Activated CD4-positive, alpha-beta T cell treated with anti-CD3 and anti-CD28 coated beads, Interleukin-2, amount 50 U/mL, for 4 hours (primary cell): ENCODE data around the gene MT1B.
"Not testable (repeated sequence)": the region's sequence is repeated elsewhere in the genome, so short reads cannot be mapped to it uniquely, and the experiment has no call there.

Experiments used
- DNase-seq, 2 experiments: peaks; one replicate each; pipeline ENCODE4 v3.0.0-alpha.2; 2020

The MT1B gene

DNA sequence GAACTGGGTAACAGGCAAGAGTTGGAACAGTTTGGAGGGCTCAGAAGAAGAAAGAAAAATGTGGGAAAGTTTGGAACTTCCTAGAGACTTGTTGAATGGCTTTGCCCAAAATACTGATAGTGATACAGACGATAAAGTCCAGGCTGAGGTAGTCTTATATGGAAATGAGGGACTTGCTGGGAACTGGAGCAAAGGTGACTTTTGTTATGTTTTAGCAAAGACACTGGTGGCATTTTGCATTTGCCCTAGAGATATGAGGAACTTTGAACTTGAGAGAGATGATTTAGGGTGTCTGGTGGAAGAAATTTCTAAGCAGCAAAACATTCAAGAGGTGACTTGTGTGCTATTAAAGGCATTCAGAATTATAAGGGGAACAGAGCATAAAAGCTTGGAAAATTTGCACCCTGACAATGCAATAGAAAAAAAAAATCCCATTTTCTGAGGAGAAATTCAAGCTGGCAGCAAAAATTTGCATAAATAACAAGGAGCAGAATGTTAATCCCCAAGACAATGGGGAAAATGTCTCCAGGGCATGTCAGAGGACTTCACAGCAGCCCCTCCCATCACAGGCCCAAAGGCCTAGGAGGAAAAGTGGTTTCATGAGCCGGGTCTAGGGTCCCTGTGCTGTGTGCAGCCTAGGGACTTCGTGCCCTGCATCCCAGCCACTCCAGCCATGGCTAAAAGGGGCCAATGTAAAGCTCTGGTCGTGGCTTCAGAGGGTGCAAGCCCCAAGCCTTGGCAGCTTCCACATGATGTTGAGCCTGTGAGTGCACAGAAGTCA is 29.8 kb upstream of the MT1B start:
- DNase-seq: not testable (repeated sequence)

DNA sequence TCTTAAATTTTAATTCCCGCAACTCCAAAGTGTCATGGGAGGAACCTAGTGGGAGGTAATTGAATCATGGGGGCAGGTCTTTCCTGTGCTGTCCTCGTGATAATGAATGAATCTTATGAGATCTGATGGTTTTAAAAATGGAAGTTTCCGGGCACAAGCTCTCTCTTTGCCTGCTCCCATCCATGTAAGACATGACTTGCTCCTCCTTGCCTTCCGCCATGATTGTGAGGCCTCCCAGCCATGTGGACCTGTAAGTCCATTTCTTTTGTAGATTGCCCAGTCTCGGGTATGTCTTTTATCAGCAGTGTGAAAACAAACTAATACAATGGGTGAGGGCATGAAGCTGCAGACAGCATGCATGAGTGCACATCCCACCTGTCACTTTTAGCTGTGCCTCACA is 28.5 kb upstream of the MT1B start:
- not testable (repeated sequence) for DNase-seq

DNA sequence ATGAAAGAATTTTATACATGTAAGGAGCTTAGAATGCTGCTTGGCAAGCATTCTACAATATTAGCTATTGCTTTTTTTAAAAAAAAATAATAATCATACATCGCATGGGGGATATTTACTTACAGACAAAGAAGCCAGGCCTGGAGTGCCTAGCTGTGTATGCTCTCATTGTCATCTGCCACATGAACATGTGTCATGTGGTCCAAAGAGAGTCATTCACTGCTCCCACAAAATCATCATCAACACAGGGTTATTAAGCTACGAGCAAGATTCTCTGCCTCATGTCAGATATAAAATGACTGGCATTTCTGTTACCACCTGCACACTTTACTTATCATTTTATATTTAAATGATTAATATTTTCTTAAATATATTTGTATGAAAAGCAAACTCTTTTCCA is 28.0 kb upstream of the MT1B start:
- no peak for DNase-seq

DNA sequence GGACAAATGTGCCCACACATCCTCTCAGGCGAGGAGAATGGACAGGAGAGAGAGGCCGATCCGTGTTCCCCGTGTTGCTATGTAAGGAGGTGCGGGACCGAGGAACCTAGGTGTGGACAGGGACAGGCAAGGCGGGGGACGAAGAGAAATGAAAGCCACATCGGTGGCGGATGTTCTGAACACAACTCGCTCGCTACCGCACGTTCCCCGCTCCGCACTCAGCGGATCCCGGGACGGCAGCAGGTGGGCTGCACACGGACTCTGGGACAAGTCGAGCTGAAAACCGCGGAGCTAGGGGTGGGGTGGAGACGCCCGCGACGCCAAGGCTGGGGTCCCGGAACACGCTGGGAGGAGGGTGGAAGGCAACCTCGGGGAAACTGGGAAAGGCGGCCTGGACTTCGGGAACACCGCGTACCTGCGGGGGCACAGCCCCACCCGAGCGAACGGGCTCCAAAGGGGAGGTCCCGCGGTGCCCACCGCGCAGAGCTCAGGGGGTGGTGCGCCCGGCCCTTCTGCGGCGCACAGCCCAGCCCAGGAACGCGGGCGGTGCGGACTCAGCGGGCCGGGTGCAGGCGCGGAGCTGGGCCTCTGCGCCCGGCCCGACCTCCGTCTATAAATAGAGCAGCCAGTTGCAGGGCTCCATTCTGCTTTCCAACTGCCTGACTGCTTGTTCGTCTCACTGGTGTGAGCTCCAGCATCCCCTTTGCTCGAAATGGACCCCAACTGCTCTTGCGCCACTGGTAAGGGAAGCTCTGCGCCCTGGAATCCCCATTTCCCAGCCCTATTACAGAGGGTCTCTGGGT is 26.3 kb upstream of the MT1B start, which contains the start of gene MT1E:
MT1E (plus strand) TSS at position 642 of the 803 bp plus-strand sequence; CDS start at position 713, 71 bp downstream.
- DNase-seq: no peak

DNA sequence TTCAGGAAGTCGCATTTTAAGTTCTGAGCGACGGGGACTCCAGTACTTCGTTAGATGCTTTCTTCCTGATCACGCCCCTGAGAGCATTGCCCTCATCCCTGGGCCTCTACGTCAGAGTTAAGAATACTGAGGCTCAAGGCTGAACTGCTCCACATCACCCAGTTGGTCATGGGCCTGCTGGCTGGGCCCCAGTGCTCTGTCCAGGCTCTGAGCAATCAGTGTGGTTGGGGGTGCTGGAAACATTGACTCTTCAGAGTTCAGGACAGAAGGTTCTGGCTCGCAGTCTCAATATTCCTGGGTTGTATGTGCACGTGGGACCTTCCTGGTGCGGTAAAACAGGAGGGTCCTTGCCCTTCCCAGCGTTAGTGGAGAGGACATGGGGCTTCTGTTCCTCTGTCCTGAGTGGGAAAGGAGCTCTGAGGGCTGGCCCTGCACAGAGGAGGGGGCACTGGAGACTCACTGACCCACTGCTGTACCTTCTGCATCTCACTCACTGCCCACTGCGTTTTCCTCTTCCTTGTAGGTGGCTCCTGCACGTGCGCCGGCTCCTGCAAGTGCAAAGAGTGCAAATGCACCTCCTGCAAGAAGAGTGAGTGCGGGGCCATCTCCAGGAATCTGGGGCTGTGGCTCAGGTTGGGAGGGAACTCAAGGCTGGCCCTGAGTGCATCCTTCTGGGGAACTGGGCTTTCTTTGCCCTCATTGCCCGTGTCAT is 25.6 kb upstream of the MT1B start:
- no peak for DNase-seq

DNA sequence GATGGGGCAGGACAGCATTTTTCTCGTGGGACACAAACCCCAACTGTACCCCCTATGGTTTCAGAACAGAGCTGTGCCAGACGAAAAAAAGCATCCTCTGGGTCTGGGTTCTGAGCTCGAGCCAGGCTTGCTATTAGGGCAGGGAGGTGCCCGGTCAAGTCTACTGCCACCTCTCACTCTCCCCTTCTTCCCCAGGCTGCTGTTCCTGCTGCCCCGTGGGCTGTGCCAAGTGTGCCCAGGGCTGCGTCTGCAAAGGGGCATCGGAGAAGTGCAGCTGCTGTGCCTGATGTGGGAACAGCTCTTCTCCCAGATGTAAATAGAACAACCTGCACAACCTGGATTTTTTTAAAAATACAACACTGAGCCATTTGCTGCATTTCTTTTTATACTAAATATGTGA is 25.0 kb upstream of the MT1B start:
- no peak for DNase-seq

DNA sequence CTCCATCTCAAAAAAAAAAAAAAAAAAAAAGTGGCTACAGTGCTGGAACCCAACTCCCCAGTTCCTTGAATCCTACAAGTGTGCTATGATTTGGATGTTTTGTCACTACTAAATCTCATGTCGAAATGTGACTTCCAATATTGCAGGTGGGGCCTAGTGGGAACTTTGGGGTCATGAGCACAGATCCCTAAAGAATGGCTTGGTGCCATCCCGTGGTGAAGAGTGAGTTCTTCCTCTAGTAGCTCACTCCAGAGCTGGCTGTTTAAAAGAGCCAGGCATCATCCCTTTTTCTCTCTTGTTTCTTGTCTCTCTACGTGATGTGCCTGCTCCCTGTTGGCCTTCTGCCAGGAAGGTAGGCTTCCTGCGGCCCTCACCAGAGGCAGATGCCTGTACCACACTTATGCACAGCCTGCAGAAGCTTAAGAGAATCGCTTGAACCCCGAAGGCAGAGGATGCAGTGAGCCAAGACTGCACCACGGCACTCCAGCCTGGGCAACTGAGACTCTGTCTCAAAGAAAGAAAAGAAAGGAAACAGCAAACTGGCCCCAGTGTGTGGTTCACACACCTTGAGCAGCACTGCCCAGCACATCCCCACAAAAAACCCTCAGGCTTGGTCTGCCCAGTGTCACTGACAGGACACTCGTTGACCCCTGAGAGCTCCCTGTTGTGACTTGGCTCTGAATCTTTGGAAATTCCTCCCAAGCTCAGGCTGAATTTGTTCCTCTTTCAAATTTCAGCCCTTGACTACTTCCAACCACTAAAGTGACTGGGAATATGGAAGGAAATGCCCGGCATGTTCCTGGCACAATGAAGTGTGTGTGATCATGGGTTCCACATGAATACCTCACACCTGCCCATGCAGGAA is 23.0 kb upstream of the MT1B start:
- DNase-seq: no peak

DNA sequence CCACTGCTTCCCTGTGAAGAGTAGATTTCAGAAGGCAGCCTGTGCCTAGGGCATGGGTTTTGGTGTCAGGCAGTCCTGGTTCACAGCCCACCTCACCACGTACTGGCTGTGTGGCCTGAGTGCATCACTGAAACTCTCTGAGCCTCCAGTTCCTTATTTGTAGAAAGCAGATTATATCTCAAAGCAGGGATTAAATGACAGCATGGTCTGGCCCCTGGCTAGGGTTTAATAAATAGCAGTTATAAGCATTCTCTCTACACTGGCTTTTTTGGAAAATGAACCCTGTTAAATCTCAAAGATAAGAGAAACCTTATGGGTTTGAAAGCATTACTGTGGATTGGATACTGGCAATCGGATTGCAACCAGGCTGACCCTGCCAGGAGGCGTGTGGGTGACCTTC is 22.2 kb upstream of the MT1B start:
- no peak for DNase-seq

DNA sequence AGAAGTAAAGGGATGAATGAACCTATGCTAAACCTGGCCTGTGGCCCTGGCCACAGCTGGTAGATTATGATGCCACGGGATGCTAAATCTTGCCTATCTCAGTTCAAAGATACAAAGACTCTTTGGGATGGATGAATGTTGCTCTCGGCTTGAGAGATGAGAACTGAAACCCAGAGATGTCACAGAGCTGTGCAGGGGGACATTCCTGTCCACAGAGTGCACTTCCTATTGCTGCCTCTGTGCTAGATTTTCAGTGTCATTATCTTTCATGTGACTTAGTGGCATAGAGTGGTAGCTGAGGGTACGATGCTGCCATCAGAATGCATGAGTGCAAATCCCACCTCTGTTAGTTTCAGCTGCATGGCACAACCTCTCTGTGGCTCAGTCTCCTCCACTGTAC is 21.6 kb upstream of the MT1B start:
- no peak for DNase-seq

DNA sequence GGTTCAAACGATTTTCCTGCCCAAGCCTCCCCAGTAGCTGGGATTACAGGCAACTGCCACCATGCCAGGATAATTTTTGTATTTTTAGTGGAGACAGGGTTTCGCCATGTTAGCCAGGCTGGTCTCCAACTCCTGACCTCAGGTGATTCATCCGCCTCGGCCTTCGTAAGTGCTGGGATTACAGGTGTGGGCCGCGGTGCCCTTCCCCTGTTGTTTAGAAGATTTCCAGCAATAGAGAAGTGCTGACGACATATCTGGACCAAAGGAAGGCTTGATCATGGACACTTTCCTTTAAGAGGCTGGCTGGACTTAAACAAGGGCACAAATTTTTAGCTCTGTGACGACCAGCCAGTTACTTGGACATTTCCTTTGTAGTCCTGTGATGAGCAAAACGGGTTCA is 20.5 kb upstream of the MT1B start:
- no peak for DNase-seq

DNA sequence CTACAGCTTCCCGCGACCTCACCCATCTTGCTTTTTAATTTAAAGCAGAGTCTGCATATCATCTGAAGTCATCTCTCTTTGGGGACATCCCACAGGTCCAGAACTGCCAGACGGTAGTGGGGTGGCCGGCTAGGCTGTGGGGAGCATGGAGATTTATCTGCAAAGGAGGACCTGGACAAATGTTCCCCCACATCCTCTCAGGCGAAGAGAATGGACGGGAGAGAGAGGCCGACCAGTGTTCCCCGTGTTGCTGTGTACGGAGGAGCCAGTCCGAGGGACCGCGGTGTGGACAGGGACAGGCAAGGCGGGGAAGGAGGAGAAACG is 19.9 kb upstream of the MT1B start:
- no peak for DNase-seq

DNA sequence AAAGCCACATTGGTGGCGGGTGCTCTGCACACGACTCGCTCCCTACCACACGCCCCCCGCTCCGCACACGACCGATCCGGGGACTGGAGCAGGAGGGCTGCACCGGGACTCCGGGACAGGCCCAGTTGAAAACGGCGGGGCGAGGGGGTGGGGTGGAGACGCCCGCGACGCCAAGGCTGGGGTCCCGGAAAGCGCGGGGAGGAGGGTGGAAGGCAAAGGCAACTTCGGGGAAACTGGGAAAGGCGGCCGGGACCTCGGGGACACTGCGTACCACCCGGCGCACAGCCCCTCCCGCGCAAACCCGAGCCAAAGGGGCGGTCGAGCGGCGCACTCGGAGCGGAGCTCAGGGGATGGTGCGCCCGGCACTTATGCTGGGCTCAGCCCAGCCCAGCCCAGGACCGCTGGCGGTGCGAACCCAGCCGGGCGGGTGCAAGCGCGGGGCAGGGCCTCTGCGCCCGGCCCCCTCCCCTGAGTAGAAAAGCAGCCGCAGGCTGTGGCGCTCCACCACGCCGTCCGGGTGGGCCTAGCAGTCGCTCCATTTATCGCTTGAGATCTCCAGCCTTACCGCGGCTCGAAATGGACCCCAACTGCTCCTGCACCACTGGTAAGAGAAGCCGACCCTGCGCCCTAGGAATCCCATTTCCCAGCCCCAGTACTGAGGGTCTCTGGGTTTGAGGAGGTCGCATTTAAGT is 19.4 kb upstream of the MT1B start, which contains the start of gene MT1M:
MT1M (plus strand) TSS at position 504 of the 692 bp plus-strand sequence; CDS start at position 577, 73 bp downstream.
- no peak for DNase-seq

DNA sequence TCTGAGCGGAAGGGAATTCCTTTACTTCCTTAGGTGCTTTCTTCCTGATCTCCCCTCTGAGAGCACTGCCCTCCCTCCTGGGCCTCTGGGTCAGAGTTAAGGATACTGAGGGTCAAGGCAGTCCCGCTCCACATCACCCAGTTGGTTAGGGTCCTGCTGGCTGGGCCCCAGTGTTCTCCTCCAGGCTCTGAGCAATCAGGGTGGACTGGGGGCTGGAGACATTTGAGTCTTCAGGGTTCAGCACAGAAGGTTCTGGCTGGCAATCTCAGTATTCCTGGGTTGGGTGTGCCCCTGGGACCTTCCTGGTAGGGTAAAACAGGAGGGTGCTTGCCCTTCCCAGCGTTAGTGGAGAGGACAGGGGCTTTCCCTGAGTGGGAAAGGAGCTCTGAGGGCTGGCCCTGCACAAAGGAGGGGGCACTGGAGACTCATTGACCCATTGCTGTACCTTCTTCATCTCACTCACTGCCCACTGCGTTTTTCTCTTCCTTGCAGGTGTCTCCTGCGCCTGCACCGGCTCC is 18.8 kb upstream of the MT1B start:
- no peak for DNase-seq

DNA sequence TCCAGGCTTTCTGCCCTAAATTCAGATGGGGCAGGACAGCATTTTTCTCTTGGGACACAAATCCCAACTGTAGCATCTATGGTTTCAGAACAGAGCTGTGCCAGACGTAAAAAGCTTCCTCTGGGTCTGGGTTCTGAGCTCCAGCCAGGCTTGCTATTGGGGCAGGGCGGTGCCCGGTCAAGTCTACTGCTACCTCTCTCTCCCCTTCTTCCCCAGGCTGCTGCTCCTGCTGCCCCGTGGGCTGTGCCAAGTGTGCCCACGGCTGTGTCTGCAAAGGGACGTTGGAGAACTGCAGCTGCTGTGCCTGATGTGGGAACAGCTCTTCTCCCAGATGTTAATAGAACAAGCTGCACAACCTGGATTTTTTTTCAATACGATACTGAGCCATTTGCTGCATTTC is 18.2 kb upstream of the MT1B start:
- no peak for DNase-seq

DNA sequence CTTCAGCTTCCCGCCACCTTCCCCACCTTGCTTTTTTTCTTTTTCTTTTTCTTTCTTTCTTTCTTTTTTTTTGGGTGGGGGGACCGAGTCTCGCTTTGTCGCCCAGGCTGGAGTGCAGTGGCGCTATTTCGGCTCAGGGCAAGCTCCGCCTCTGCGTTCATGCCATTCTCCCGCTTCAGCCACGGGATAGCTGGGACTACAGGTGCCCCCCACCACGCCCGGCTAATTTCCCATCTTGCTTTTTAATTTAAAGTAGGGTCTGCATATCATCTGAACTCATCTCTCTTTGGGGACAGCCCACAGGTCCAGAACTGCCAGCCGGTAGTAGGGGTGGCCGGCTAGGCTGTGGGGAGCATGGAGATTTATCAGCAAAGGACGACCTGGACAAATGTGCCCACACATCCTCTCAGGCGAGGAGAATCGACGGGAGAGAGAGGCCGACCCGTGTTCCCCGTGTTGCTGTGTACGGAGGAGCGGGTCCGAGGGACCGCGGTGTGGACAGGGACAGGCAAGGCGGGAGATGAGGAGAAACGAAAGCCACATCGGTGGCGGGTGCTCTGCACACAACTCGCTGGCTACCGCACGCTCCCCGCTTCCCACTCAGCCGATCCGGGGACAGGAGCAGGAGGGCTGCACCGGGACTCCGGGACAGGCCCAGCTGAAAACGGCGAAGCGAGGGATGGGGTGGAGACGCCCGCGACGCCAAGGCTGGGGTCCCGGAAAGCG is 16.8 kb upstream of the MT1B start:
- no peak for DNase-seq

DNA sequence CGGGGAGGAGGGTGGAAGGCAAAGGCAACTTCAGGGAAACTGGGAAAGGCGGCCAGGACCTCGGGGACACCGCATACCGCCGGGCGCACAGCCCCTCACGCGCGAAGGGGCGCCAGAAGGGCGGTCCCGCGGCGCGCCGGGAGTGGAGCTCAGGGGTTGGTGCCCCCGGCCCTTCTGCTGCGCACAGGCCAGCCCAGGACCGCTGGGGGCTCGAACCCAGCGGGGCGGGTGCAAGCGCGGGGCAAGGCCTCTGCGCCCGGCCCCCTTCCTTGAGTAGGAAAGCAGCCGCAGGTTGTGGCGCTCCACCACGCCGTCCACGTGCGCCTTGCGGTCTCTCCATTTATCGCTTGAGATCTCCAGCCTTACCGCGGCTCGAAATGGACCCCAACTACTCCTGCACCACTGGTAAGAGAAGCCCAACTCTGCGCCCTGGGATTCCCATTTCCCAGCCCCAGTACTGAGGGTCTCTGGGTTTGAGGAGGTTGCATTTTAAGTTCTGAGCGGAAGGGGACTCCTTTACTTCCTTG is 16.2 kb upstream of the MT1B start:
- DNase-seq: no peak

DNA sequence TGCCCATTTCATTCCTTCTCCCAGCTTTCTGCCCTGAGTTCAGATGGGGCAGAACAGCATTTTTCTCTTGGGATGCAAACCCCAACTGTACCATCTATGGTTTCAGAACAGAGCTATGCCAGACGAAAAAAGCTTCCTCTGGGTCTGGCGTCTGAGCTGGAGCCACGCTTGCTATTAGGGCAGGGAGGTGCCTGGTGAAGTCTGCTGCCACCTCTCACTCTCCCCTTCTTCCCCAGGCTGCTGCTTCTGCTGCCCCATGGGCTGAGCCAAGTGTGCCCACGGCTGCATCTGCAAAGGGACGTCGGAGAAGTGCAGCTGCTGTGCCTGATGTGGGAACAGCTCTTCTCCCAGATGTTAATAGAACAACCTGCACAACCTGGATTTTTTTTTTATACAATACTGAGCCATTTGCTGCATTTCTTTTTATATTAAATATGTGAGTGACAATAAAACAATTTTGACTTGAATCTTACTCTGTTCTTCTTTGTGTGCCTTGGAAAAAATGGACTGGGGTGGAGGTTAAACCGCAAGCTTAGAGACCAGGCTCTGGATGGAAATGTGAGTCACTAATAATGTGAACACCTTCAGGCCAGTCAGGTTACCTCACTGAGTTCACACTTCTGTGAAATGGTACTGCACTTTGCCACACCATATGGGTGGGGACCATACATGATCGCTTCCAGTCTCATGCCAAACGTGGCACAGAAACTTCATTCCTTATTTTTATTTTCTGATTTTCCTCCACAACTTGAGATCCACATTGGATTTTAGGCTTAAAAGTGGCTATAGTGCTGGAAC is 14.9 kb upstream of the MT1B start:
- DNase-seq: no peak

DNA sequence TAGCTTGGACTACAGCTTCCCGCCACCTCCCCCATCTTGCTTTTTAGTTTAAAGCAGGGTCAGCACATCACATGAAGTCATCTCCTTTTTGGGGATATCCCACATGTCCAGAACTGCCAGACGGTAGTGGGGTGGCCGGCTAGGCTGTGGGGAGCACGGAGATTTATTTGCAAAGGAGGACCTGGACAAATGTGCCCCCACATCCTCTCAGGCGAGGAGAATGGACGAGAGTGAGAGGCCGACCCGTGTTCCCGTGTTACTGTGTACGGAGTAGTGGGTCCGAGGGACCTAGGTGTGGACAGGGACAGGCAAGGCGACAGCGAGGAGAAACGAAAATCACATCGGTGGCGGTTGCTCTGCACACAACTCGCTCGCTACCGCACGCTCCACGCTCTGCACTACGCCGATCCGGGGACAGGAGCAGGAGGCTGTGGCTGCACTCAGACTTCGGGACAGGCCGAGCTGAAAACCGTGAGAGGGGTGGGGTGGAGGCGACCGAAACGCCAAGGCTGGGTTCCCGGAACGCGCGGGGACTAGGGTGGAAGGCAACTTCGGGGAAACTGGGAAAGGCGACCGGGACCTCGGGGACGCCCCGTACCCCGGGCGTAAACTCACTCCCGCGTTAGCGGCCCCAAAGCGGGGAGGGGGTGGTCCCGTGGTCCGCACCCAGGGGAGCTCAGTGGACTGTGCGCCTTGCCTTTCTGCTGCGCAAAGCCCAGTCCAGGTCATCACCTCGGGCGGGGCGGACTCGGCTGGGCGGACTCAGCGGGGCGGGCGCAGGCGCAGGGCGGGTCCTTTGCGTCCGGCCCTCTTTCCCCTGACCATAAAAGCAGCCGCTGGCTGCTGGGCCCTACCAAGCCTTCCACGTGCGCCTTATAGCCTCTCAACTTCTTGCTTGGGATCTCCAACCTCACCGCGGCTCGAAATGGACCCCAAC is 13.6 kb upstream of the MT1B start, which contains the start of gene MT1A:
MT1A (plus strand) TSS at position 853 of the 937 bp plus-strand sequence; CDS start at position 926, 73 bp downstream.
- no peak for DNase-seq

DNA sequence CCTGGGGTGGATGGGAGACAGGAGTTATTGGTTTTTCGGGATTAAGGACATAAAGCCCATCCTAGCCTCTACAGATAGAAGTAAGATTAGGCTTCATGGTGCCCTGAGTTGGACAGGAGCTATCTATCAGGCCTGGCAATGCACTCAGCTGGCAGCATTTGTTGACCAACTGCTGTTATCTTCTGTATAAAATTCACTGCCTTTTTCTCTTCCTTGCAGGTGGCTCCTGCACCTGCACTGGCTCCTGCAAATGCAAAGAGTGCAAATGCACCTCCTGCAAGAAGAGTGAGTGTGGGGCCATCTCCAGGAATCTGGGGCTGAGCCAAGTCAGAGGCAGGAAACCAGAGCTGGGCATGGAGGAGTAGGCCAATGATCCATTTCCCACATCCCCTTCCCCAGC is 12.6 kb upstream of the MT1B start:
- DNase-seq: no peak
